Hematopoietic multipotent progenitor cell treated with erythropoietin and hydrocortisone succinate and interleukin-3 and kit ligand, for 8 days (in vitro differentiated cells): ENCODE results near the gene PI4K2A.
A peak's percentile ranks its signal among the peaks of the same experiment; 100 is the strongest.
"Not testable (repeated sequence)": the region's sequence is repeated elsewhere in the genome, so short reads cannot be mapped to it uniquely, and the experiment has no call there.

Source experiments
- DNase-seq: peaks from one replicate; pipeline ENCODE4 v3.0.0-alpha.2; 2015

PI4K2A gene

GRCh38 chr10:97632949-97633884 is 7.3 kb upstream of the PI4K2A start, which contains the start of gene MORN4:
Gene MORN4, minus strand, starts transcription at chr10:97633500. Its CDS starts 13,847 bp downstream, at chr10:97619653.
- peak; percentile 94 for DNase-seq

DNA sequence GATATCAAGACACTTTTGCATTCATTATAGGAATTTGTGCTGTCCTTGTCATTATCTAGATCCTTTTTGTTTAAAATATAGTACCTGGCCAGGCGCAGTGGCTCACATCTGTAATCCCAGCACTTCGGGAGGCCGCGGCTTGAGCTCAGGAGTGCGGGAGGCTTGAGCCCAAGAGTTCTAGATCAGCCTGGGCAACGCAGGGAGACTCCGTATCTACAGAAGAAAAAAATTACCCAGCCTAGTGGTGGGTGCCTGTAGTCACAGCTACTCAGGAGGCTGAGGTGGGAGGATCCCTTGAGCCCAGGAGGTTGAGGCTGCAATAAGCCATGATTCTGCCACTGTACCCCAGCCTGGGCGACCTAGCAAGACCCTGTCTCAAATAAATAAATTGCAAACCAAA is 6.5 kb upstream of the PI4K2A start:
- DNase-seq: peak; percentile 68

DNA sequence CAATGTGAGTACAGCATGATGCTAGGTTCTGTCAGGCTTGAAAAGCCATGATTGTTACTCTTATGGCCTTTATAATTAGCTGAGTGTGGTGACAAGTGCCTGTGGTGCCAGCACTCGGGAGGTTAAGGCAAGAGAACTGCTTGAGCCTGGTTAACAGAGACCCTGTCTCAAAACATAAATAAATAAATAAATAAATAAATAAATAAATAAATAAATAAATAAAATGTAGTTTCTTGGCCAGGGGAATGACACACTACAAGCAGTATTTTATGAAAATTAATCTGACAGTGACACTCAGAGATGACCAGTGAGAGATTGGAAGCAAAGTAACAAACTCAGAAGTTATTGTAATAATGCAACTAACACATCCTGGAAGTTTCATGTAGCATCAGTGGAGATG is 4.9 kb upstream of the PI4K2A start:
- no peak for DNase-seq

- not testable (repeated sequence) for DNase-seq
These were observed 1.4 kb upstream of the PI4K2A start for GRCh38 chr10:97639090-97639489.

- DNase-seq: peak; percentile 27
These were observed 669 bp downstream of the PI4K2A start for GRCh38 chr10:97640868-97641811.

- not testable (repeated sequence) for DNase-seq
These were observed 2.1 kb downstream of the PI4K2A start for GRCh38 chr10:97642471-97643159.

DNA sequence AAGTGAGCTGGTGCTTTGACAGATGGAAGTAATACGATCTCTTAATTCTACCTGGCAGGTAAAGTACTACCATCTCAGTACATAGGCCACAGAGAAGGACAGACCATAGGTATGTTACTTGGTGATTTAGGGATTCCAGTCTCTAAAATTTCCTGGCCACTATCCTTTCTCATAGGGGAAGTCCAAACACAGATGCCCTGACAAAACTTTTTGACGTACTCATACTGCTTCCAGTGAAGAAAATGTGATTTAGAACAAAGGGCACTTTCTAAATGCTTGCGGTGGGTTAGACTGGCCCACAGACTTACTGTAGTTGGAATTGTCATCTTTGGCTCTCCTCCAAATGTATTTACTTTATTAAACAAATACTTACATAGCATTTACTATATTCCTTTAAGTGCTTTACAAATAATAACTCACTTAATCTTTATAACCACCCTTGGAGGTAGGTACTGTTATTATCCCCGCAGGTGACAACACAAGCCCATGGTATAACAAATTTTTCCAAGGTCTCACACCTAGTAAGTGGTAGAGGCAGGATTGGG is 3.0 kb downstream of the PI4K2A start:
- no peak for DNase-seq

DNA sequence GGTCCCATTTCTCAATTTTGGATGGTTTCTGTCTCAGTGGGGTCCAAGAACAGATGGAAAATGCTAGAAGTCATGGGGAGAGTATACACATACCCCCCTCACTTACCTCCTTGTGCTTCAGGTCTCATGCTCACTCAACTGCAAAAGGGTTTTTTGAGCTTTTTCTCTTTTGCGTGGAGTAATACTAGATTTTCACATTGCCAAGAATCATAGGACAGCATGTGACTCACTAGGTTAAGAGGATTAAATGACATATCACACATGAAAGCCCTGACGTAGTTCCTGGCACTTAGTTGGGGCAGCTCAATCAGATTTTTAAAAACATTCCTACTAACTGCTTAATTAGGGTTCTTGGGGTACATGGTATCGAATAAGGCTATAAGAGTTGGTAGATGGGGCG is 4.5 kb downstream of the PI4K2A start:
- no peak for DNase-seq

- no peak for DNase-seq
These were observed 7.1 kb downstream of the PI4K2A start for GRCh38 chr10:97647556-97647955.

- peak; percentile 88 for DNase-seq
These were observed 8.3 kb downstream of the PI4K2A start for GRCh38 chr10:97648562-97649404.

DNA sequence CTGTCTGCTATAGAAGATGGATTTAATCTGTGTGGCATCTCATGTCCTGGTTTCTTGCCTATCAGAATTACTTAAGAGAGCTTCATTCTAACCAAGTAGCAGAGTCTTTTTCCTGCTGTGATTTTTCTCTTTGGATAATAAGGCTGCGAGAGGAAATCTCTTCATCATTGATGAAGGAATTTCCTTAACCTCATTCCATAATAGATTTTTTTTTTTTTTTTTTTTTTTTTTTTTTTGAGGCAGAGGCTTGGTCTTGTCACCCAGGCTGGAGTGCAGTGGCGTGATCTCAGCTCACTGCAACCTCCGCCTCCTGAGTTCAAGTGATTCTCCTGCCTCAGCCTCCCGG is 8.9 kb downstream of the PI4K2A start:
- not testable (repeated sequence) for DNase-seq

GRCh38 chr10:97650726-97651125 is 10.3 kb downstream of the PI4K2A start:
- no peak for DNase-seq

- no peak for DNase-seq
These were observed 11.3 kb downstream of the PI4K2A start for GRCh38 chr10:97651773-97652172.

GRCh38 chr10:97656777-97657176 is 16.3 kb downstream of the PI4K2A start:
- DNase-seq: no peak

DNA sequence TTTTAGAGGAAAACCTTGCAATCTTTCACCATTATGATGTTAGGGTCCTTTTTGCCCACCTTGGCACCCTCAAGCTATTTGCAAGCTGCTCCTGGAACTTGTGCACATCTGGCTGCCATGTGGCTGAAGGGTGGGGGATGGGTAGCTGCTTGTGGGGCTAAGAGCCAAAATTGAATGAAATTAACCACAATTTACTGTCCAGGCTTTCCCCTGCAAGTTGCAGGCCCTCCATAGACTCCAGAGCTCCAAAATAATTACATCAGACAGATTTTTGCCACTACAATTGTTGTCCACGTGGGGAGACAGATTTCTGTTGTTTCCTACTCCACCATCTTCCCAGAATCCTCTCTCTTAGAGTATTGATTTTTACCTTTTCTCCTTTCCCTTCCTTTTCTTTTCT is 19.1 kb downstream of the PI4K2A start:
- DNase-seq: no peak

DNA sequence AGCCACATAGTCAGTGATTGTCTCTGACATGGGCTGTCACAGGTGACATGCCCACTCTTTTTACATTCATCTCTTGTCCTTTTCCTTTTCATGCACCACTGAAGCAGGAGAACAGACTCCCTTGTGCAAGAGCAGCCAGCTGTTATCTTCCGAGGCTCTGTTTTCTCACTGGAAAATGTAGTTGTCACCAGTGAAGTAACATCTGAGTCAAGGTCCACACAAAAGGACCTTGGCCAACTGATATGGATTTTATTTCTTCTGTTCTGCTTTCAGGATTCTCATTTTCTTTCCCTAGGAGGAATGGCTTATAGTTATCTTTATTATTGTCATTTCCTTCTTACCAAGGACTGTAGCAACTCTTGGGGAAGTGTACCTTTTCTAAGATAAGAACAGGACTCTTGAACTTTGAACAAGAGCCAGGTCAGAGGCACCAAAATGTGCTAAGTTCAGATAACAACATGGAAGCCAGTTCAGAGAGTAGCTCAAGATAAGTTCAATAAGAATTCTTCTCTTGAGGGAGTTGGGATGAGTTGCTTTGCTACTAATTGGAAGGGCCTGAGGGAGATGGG is 23.9 kb downstream of the PI4K2A start:
- DNase-seq: peak; percentile 99

DNA sequence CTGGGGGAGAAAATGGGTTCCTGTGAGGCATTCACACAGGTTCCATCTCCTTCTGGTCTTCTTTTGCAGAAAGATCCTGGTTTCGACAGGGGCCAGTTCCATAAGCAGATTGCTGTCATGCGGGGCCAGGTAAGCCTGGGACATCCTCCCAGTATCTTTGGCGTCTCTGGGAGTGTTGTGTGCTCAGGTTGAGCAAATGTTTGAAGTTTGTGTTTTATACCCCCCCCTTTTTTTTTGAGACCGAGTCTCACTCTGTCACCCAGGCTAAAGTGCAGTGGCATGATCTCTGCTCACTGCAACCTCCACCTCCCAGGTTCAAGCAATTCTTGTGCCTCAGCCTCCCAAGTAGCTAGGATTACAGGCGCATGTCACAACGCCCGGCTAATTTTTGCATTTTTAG is 26.5 kb downstream of the PI4K2A start:
- DNase-seq: no peak

GRCh38 chr10:97667463-97667862 is 27.0 kb downstream of the PI4K2A start:
- DNase-seq: peak; percentile 45

DNA sequence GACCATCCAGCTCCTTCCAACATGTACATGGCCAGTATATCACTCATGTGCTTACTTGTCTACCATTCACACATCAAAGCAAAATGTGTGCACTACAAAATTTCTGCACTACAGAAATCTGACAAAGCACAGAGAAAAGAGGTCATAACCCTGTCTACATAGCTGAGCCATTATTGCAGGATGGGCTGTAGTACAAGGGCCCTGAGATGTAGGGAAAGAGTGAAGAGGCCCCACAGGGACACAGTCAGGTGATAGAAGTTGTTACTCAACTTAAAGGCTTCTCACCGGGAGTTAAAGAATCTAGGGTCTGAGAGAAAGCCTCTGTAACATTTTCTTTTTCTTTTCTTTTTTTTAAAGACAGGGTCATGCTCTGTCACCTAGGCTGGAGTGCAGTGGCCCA is 29.1 kb downstream of the PI4K2A start:
- DNase-seq: no peak

- peak; percentile 93 for DNase-seq
These were observed 33.5 kb downstream of the PI4K2A start for GRCh38 chr10:97673736-97674525.
